ENCODE results near the gene FCER1G.
"Not testable (repeated sequence)": the region's sequence is repeated elsewhere in the genome, so short reads cannot be mapped to it uniquely, and the experiment has no call there.

FCER1G gene

GRCh38 chr1:161235957-161236775, 21.1 kb downstream of the FCER1G start:
- DNase-seq: no peak

- no peak for DNase-seq
Observed at GRCh38 chr1:161238039-161238473, 23.0 kb downstream of the FCER1G start, which contains the start of gene NR1I3. TSS of gene NR1I3 (minus strand) at chr1:161238203. CDS start at chr1:161236565, 1,638 bp downstream.

GRCh38 chr1:161241682-161242081, 26.6 kb downstream of the FCER1G start:
- DNase-seq: peak; percentile 42

- no peak for DNase-seq
Observed at GRCh38 chr1:161242313-161242712, 27.2 kb downstream of the FCER1G start.

- DNase-seq: no peak
Observed at GRCh38 chr1:161244888-161245287, 29.8 kb downstream of the FCER1G start.

- DNase-seq: not testable (repeated sequence)
Observed at GRCh38 chr1:161250100-161250499, 35.0 kb downstream of the FCER1G start.

GRCh38 chr1:161250829-161251228, 35.7 kb downstream of the FCER1G start:
- no peak for DNase-seq

- no peak for DNase-seq
Observed at GRCh38 chr1:161251579-161251978, 36.5 kb downstream of the FCER1G start.

- peak; percentile 37 for DNase-seq
Observed at GRCh38 chr1:161255302-161255701, 40.2 kb downstream of the FCER1G start.

- DNase-seq: not testable (repeated sequence)
Observed at GRCh38 chr1:161255955-161256520, 40.9 kb downstream of the FCER1G start.

GRCh38 chr1:161257109-161257508, 42.0 kb downstream of the FCER1G start:
- not testable (repeated sequence) for DNase-seq

- no peak for DNase-seq
Observed at GRCh38 chr1:161258439-161259344, 43.6 kb downstream of the FCER1G start, which contains the start of gene PCP4L1. TSS of gene PCP4L1 (plus strand) at chr1:161258745. CDS start at chr1:161258975, 230 bp downstream.

- no peak for DNase-seq
Observed at GRCh38 chr1:161259345-161259702, 44.2 kb downstream of the FCER1G start.

- DNase-seq: no peak
Observed at GRCh38 chr1:161259765-161260164, 44.7 kb downstream of the FCER1G start.

- DNase-seq: no peak
Observed at GRCh38 chr1:161260376-161261260, 45.5 kb downstream of the FCER1G start.

- peak; percentile 38 for DNase-seq
Observed at GRCh38 chr1:161261261-161262235, 46.5 kb downstream of the FCER1G start.

- DNase-seq: no peak
Observed at GRCh38 chr1:161265305-161265704, 50.2 kb downstream of the FCER1G start.

GRCh38 chr1:161266202-161266601, 51.1 kb downstream of the FCER1G start:
- no peak for DNase-seq

- no peak for DNase-seq
Observed at GRCh38 chr1:161266836-161267235, 51.7 kb downstream of the FCER1G start.

GRCh38 chr1:161267321-161267720, 52.2 kb downstream of the FCER1G start:
- DNase-seq: peak; percentile 67
